ENCODE results near the gene LRRC61.
A peak's percentile ranks its signal among the peaks of the same experiment; 100 is the strongest.

The LRRC61 gene

DNA sequence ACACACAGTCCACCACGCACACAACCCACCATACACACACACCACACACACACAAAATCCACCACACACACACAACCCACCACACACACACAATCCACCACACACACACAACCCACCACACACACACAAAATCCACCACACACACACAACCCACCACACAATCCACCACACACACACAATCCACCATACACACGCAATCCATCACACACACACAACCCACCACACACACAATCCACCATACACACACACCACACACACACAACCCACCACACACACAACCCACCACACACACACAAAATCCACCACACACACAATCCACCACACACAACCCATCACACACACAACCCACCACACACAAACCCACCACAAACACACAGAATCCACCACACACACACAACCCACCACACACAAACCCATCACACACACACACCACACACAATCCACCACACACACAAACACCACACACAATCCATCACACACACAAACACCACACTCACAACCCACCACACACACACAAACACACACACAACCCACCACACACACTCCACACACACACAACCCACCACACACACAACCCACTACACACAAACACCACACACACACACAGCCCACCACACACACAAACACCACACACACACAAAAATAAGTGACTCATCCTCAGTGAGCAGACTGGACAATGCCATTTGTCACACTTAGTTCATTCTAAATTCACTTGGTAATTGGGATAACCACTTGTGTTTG is 36.6 kb downstream of the LRRC61 start:
- Histone ChIP-seq H3K4me1 (ENCODE audit: control insufficient read depth, low read depth, low read length) (no peaks in the 10 kb centered on the region), H2BK120ac (ENCODE audit: low read depth, low read length) (no peak overlapping the region), H4K5ac (ENCODE audit: low read length) (no peak overlapping the region), H3K4me3 (ENCODE audit: low read length) (no peak overlapping the region), H3K4me2 (ENCODE audit: low read length) (no peak overlapping the region), H3K56ac (ENCODE audit: low read length) (no peak overlapping the region), H3K79me1 (ENCODE audit: low read length) (no peaks in the 10 kb centered on the region), H2BK15ac (replicated peaks; ENCODE audit: low read depth) (no peak overlapping the region), H2AK5ac (ENCODE audit: low read length) (peak overlapping the region; percentile 45), H4K8ac (ENCODE audit: low read depth, low read length) (no peak overlapping the region), H3K9ac (ENCODE audit: low read length) (no peak overlapping the region), H3K27me3 (ENCODE audit: insufficient read depth, low read length, poor library complexity) (no peaks in the 10 kb centered on the region), H3K27ac (ENCODE audit: low read depth, low read length) (no peak overlapping the region), H3K79me2 (ENCODE audit: control insufficient read depth, insufficient read depth, low read length) (no peaks in the 10 kb centered on the region), H2BK5ac (ENCODE audit: low read length) (no peak overlapping the region), H3K23ac (ENCODE audit: low read length) (no peak overlapping the region), H3K18ac (ENCODE audit: low read length) (no peak overlapping the region), H3K36me3 (ENCODE audit: control insufficient read depth, insufficient read depth, low read length) (no peaks in the 10 kb centered on the region), H3K4ac (ENCODE audit: low read depth, low read length) (no peak overlapping the region)
- DNase-seq = no peak
- no CpG with 5 or more reads among the region's 2 CpGs for WGBS (ENCODE audit: extremely low coverage, insufficient coverage, low lambda C conversion rate)

DNA sequence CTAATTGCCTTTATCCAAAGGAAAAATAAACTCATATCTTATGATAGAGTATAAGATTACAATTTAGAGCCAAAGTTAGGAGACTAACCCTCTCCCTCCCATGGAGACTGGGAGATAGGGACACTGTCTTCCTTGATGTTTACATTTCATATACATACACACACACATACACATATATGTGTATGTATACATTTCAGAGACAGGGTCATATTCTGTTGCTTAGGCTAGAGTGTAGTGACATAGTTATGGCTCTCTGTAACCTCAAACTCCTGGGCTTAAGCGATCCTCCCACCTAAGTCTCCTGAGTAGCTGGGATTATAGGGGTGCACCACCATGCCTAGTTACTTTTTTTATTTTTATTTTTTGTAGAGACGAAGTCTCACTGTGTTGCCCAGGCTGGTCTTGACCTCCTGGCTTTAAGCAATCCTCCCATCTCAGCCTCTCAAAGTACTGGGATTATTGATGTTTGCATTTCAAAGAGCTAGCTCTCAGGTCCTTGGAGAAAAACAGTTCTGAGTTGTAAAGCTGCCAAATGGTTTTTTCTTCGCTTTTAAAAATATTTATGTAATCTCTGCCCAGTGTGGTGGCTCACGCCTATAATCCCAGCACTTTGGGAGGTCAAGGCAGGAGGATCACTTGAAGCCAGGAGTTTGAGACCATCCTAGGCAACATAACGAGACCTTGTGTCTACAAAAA is 37.4 kb downstream of the LRRC61 start:
- Histone ChIP-seq H3K56ac (ENCODE audit: low read length) (no peak overlapping the region), H3K4me3 (ENCODE audit: low read length) (no peak overlapping the region), H4K8ac (ENCODE audit: low read depth, low read length) (no peak overlapping the region), H2BK5ac (ENCODE audit: low read length) (no peak overlapping the region), H4K5ac (ENCODE audit: low read length) (no peak overlapping the region), H3K4ac (ENCODE audit: low read depth, low read length) (no peak overlapping the region), H3K4me2 (ENCODE audit: low read length) (no peak overlapping the region), H3K23ac (ENCODE audit: low read length) (no peak overlapping the region), H3K27me3 (ENCODE audit: insufficient read depth, low read length, poor library complexity) (no peaks in the 10 kb centered on the region), H3K79me2 (ENCODE audit: control insufficient read depth, insufficient read depth, low read length) (no peaks in the 10 kb centered on the region), H2BK15ac (replicated peaks; ENCODE audit: low read depth) (no peak overlapping the region), H2AK5ac (ENCODE audit: low read length) (no peak overlapping the region), H3K4me1 (ENCODE audit: control insufficient read depth, low read depth, low read length) (no peaks in the 10 kb centered on the region), H3K79me1 (ENCODE audit: low read length) (no peaks in the 10 kb centered on the region), H3K27ac (ENCODE audit: low read depth, low read length) (no peak overlapping the region), H3K9ac (ENCODE audit: low read length) (no peak overlapping the region), H3K18ac (ENCODE audit: low read length) (no peak overlapping the region), H3K36me3 (ENCODE audit: control insufficient read depth, insufficient read depth, low read length) (no peaks in the 10 kb centered on the region), H2BK120ac (ENCODE audit: low read depth, low read length) (no peak overlapping the region)
- no peak for DNase-seq
- WGBS (ENCODE audit: extremely low coverage, insufficient coverage, low lambda C conversion rate) = no CpG with 5 or more reads among the region's 5 CpGs

DNA sequence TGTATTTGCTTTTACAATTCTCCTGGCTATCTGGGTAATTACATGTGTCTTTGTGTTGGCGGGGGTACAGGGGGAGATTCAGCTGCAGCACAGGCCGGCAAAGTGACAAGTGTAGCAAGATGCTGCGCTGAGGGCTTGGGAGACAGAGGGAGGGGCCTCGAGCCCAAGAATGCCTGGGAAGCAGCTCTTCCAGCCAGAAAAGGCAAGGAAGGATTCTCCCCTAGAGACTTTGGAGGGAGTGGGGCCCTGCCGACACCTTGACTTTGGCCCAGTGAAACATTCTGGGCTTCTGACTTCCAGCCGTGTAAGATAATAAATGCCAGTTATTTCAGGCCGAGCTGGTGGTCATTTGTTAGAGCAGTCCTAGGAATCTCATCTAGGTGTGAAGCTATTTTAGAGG is 38.2 kb downstream of the LRRC61 start:
- Histone ChIP-seq H4K5ac (ENCODE audit: low read length) (no peak overlapping the region), H3K4me1 (ENCODE audit: control insufficient read depth, low read depth, low read length) (no peaks in the 10 kb centered on the region), H3K79me1 (ENCODE audit: low read length) (no peaks in the 10 kb centered on the region), H3K27ac (ENCODE audit: low read depth, low read length) (peak overlapping the region; percentile 53), H3K9ac (ENCODE audit: low read length) (no peak overlapping the region), H3K79me2 (ENCODE audit: control insufficient read depth, insufficient read depth, low read length) (no peaks in the 10 kb centered on the region), H3K56ac (ENCODE audit: low read length) (no peak overlapping the region), H3K4ac (ENCODE audit: low read depth, low read length) (no peak overlapping the region), H3K27me3 (ENCODE audit: insufficient read depth, low read length, poor library complexity) (no peaks in the 10 kb centered on the region), H3K23ac (ENCODE audit: low read length) (no peak overlapping the region), H3K4me2 (ENCODE audit: low read length) (no peak overlapping the region), H2BK5ac (ENCODE audit: low read length) (no peak overlapping the region), H2BK15ac (replicated peaks; ENCODE audit: low read depth) (no peak overlapping the region), H4K8ac (ENCODE audit: low read depth, low read length) (no peak overlapping the region), H3K18ac (ENCODE audit: low read length) (peak overlapping the region; percentile 9), H2AK5ac (ENCODE audit: low read length) (no peak overlapping the region), H3K4me3 (ENCODE audit: low read length) (no peak overlapping the region), H2BK120ac (ENCODE audit: low read depth, low read length) (no peak overlapping the region), H3K36me3 (ENCODE audit: control insufficient read depth, insufficient read depth, low read length) (no peaks in the 10 kb centered on the region)
- WGBS (ENCODE audit: extremely low coverage, insufficient coverage, low lambda C conversion rate) = no CpG with 5 or more reads among the region's 7 CpGs
- no peak for DNase-seq

DNA sequence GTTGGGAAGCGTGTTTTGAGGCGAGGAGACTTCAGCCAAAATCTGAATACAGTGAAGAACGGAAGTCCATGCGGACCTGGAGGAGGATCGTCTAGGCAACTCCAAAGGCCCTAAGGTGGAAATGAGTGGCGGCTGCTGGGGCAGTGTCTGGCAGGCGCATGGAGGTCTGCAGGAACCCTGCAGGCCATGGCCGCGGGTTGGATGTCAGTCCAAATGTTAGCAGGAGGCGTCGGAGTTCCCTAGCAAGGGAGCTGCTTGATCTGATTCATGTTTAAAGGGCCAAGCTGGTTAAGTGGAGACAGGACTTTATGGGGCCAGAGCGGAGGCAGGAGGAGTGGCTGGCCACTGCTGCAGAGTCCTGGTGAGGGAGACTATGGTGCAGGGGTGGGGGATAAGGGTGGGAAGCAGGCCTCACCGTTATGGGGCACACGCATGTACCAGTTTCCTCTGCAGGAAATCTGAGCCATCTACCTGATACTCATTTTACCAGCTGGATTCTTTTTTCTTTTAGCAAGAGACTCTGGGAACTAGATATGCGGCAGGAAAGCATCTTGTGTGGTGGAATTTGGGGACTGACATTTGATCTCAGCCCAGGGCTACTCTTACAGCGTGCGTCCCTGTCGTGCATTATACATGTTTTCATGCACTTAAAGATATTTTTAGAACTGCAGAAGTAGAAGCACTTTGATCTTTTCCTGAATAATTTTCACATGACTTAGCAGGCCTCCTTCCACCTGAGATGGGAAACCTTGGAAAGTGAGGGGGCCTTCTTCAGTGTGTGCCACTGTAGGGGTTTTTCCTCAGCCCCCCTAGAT is 38.9 kb downstream of the LRRC61 start:
- Histone ChIP-seq H3K23ac (ENCODE audit: low read length) (peak overlapping the region; percentile 89), H3K56ac (ENCODE audit: low read length) (peak overlapping the region; percentile 67), H3K4me1 (ENCODE audit: control insufficient read depth, low read depth, low read length) (no peaks in the 10 kb centered on the region), H3K4me2 (ENCODE audit: low read length) (no peak overlapping the region), H3K18ac (ENCODE audit: low read length) (peak overlapping the region; percentile 9), H3K27ac (ENCODE audit: low read depth, low read length) (peak overlapping the region; percentile 53), H3K4me3 (ENCODE audit: low read length) (no peak overlapping the region), H2BK5ac (ENCODE audit: low read length) (no peak overlapping the region), H2AK5ac (ENCODE audit: low read length) (no peak overlapping the region), H3K36me3 (ENCODE audit: control insufficient read depth, insufficient read depth, low read length) (no peaks in the 10 kb centered on the region), H4K8ac (ENCODE audit: low read depth, low read length) (no peak overlapping the region), H3K4ac (ENCODE audit: low read depth, low read length) (no peak overlapping the region), H3K79me1 (ENCODE audit: low read length) (no peaks in the 10 kb centered on the region), H3K27me3 (ENCODE audit: insufficient read depth, low read length, poor library complexity) (no peaks in the 10 kb centered on the region), H2BK15ac (replicated peaks; ENCODE audit: low read depth) (no peak overlapping the region), H4K5ac (ENCODE audit: low read length) (no peak overlapping the region), H3K9ac (ENCODE audit: low read length) (no peak overlapping the region), H2BK120ac (ENCODE audit: low read depth, low read length) (no peak overlapping the region), H3K79me2 (ENCODE audit: control insufficient read depth, insufficient read depth, low read length) (no peaks in the 10 kb centered on the region)
- WGBS (ENCODE audit: extremely low coverage, insufficient coverage, low lambda C conversion rate) = no CpG with 5 or more reads among the region's 18 CpGs
- no peak for DNase-seq

DNA sequence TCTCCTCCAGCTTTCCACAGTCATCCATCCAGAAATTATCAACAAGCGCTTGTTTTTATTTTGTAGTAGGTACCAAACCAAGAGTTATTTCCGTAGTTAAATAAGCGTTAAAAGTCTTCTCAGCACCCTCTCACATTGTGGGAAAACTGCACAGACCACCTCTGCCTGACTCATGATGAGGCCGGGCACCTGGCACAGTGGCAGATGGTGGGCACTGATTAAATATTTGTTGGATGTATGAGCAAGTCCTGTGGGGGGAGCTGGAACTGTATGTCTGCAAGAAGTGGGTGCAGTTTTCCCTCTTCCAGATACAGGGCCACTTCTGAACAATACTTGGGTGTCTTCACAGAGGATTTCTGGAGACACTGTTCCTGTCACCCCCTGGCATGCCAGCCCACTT is 40.2 kb downstream of the LRRC61 start:
- H3K4me1 ChIP-seq (ENCODE audit: control insufficient read depth, low read depth, low read length) = no peaks in the 10 kb centered on the region
- H3K36me3 ChIP-seq (ENCODE audit: control insufficient read depth, insufficient read depth, low read length) = no peaks in the 10 kb centered on the region
- H3K23ac ChIP-seq (ENCODE audit: low read length) = no peak overlapping the region
- H3K4me3 ChIP-seq (ENCODE audit: low read length) = no peak overlapping the region
- no peak overlapping the region for H2BK5ac ChIP-seq (ENCODE audit: low read length)
- no peak overlapping the region for H3K4ac ChIP-seq (ENCODE audit: low read depth, low read length)
- no peak for DNase-seq
- no peak overlapping the region for H3K56ac ChIP-seq (ENCODE audit: low read length)
- H4K5ac ChIP-seq (ENCODE audit: low read length) = no peak overlapping the region
- H2BK120ac ChIP-seq (ENCODE audit: low read depth, low read length) = no peak overlapping the region
- no peaks in the 10 kb centered on the region for H3K79me1 ChIP-seq (ENCODE audit: low read length)
- H2AK5ac ChIP-seq (ENCODE audit: low read length) = no peak overlapping the region
- no peak overlapping the region for H3K4me2 ChIP-seq (ENCODE audit: low read length)
- no peak overlapping the region for H2BK15ac ChIP-seq (replicated peaks; ENCODE audit: low read depth)
- H4K8ac ChIP-seq (ENCODE audit: low read depth, low read length) = no peak overlapping the region
- no peak overlapping the region for H3K9ac ChIP-seq (ENCODE audit: low read length)
- H3K18ac ChIP-seq (ENCODE audit: low read length) = no peak overlapping the region
- no peaks in the 10 kb centered on the region for H3K79me2 ChIP-seq (ENCODE audit: control insufficient read depth, insufficient read depth, low read length)
- H3K27me3 ChIP-seq (ENCODE audit: insufficient read depth, low read length, poor library complexity) = no peaks in the 10 kb centered on the region
- no peak overlapping the region for H3K27ac ChIP-seq (ENCODE audit: low read depth, low read length)
- no CpG with 5 or more reads among the region's 4 CpGs for WGBS (ENCODE audit: extremely low coverage, insufficient coverage, low lambda C conversion rate)
